H1 (cell line): Measurements from ENCODE around the gene NR3C2. TPM values are rescaled to one million over a fixed set of nuclear protein-coding genes. Genes with fewer than 3 reads are reported as not detected.

ENCODE experiments used
- CTCF ChIA-PET: fragments of 300-600 bp; sonication (Branson Sonifier 250); formaldehyde crosslinking; loops from one replicate; lab custom pipeline; 2021; ENCODE audit not compliant: partially characterized antibody; lab: Charles Lee
- POLR2A ChIA-PET: fragments of 300-600 bp; sonication (Branson Sonifier 250); formaldehyde crosslinking; loops from one replicate; lab custom pipeline; 2021; ENCODE audit warnings: inconsistent platforms; ENCODE audit not compliant: partially characterized antibody; lab: Charles Lee
- DNase-seq, 2 experiments: peaks; one replicate each; pipeline versions ENCODE4 v3.0.0 to v3.0.0-alpha.2; 2010 to 2022; ENCODE audit warnings: low spot score in 2 of 2, low read depth in 1 of 2, mixed read lengths in 1 of 2
- FAIRE-seq: peaks from 2 replicates; lab custom pipeline; 2011; peaks lifted over from hg19 to GRCh38; lab: Jason Lieb, UNC
- H2AFZ ChIP-seq: 2 replicates; pipeline ENCODE4 v1.8.1; 2012; ENCODE audit warnings: low read length, inconsistent platforms
- H2AK5ac ChIP-seq: 2 replicates; pipeline ENCODE4 v1.6.1; 2013; ENCODE audit warnings: low read depth, low read length
- H2BK120ac ChIP-seq: replicated peaks from 2 replicates; pipeline ENCODE3; 2013; ENCODE audit warnings: low read depth, low read length, inconsistent platforms
- H2BK12ac ChIP-seq: 2 replicates; pipeline ENCODE4 v1.6.1; 2013; ENCODE audit warnings: low read depth, low read length
- H2BK15ac ChIP-seq: 2 replicates; pipeline ENCODE4 v1.6.1; 2013; ENCODE audit warnings: low read length
- H2BK20ac ChIP-seq: 2 replicates; pipeline ENCODE4 v1.6.1; 2013; ENCODE audit warnings: low read length
- H2BK5ac ChIP-seq: 2 replicates; pipeline ENCODE4 v1.6.1; 2013; ENCODE audit warnings: low read depth, low read length
- H3K14ac ChIP-seq: 2 replicates; pipeline ENCODE4 v1.6.1; 2013; ENCODE audit warnings: inconsistent platforms; ENCODE audit not compliant: insufficient read length
- H3K18ac ChIP-seq: 2 replicates; pipeline ENCODE4 v1.6.1; 2013; ENCODE audit warnings: low read length; ENCODE audit errors: extremely low read depth
- H3K23ac ChIP-seq: 2 replicates; pipeline ENCODE4 v1.6.1; 2013; ENCODE audit warnings: inconsistent platforms; ENCODE audit not compliant: insufficient read length
- H3K23me2 ChIP-seq: 2 replicates; pipeline ENCODE4 v1.6.1; 2013; ENCODE audit warnings: low read depth, low read length
- H3K27ac ChIP-seq: 2 replicates; pipeline ENCODE4 v1.6.1; 2011; ENCODE audit warnings: low read depth, low read length, inconsistent platforms
- H3K27me3 ChIP-seq, 4 experiments: replicated peaks in 1 of 4; 1 replicate in 1 of 4; 2 replicates in 3 of 4; pipeline versions ENCODE4 v1.6.1 to v1.8.1; 2011 to 2013; ENCODE audit warnings: low read length in 3 of 4, mild to moderate bottlenecking in 3 of 4, inconsistent platforms in 2 of 4, mixed read lengths in 2 of 4, moderate library complexity in 1 of 4; ENCODE audit not compliant: control insufficient read depth in 3 of 4, insufficient read depth in 3 of 4; ENCODE audit errors: extremely low read depth in 1 of 4
- H3K36me3 ChIP-seq, 4 experiments: 2 replicates each; pipeline versions ENCODE4 v1.6.1 to v1.8.1; 2011 to 2013; ENCODE audit warnings: mild to moderate bottlenecking in 4 of 4, low read length in 3 of 4, moderate library complexity in 2 of 4, control low read depth in 1 of 4, inconsistent platforms in 1 of 4; ENCODE audit not compliant: insufficient read depth in 4 of 4, control insufficient read depth in 2 of 4
- H3K4ac ChIP-seq: replicated peaks from 2 replicates; pipeline ENCODE3; 2013; ENCODE audit warnings: low read length, low read depth, mixed read lengths, inconsistent platforms; ENCODE audit not compliant: insufficient read length
- H3K4me1 ChIP-seq, 4 experiments: replicated peaks in 1 of 4; 1 replicate in 1 of 4; 2 replicates in 3 of 4; pipeline versions ENCODE4 v1.6.1 to v1.8.1; 2011 to 2013; ENCODE audit warnings: low read length in 3 of 4, inconsistent platforms in 2 of 4, mixed read lengths in 1 of 4; ENCODE audit not compliant: insufficient read depth in 4 of 4, control insufficient read depth in 3 of 4
- H3K4me2 ChIP-seq, 2 experiments: 2 replicates each; pipeline versions ENCODE4 v1.6.1 to v1.8.1; 2011 to 2013; ENCODE audit warnings: low read depth in 2 of 2, low read length in 2 of 2, control low read depth in 1 of 2, inconsistent platforms in 1 of 2, mild to moderate bottlenecking in 1 of 2; ENCODE audit not compliant: insufficient read depth in 1 of 2
- H3K4me3 ChIP-seq, 4 experiments: fragments of 200-600, 300-600 bp in 1 of 4; sonication (generic), shearing (Covaris generic), sonication (Bioruptor Twin) in 1 of 4; 2 replicates each; pipeline versions ENCODE4 v1.5.1 to v1.8.1; 2011 to 2016; ENCODE audit warnings: low read length in 4 of 4, low read depth in 3 of 4, control low read depth in 2 of 4, inconsistent platforms in 2 of 4, mild to moderate bottlenecking in 2 of 4, mixed read lengths in 1 of 4, moderate library complexity in 1 of 4; ENCODE audit not compliant: insufficient read depth in 2 of 4; ENCODE audit errors: extremely low read depth in 1 of 4
- H3K56ac ChIP-seq: replicated peaks from 2 replicates; pipeline ENCODE3; 2013; ENCODE audit warnings: low read depth, mild to moderate bottlenecking, mixed read lengths, low read length, inconsistent platforms; ENCODE audit not compliant: insufficient read length
- H3K79me1 ChIP-seq: 2 replicates; pipeline ENCODE4 v1.6.1; 2013; ENCODE audit warnings: low read depth, low read length, control low read depth
- H3K79me2 ChIP-seq, 2 experiments: 2 replicates each; pipeline versions ENCODE4 v1.6.1 to v1.8.1; 2012 to 2013; ENCODE audit warnings: low read length in 2 of 2, mild to moderate bottlenecking in 2 of 2, inconsistent platforms in 1 of 2; ENCODE audit not compliant: insufficient read depth in 2 of 2, control insufficient read depth in 1 of 2
- H3K9ac ChIP-seq, 4 experiments: replicated peaks in 1 of 4; 1 replicate in 1 of 4; 2 replicates in 3 of 4; pipeline versions ENCODE4 v1.6.1 to v1.8.1; 2011 to 2013; ENCODE audit warnings: low read depth in 3 of 4, low read length in 3 of 4, control low read depth in 2 of 4, mild to moderate bottlenecking in 2 of 4, moderate library complexity in 2 of 4, inconsistent platforms in 1 of 4; ENCODE audit errors: extremely low read depth in 1 of 4
- H3K9me3 ChIP-seq, 2 experiments: 2 replicates each; pipeline versions ENCODE4 v1.6.1 to v1.8.1; 2012 to 2013; ENCODE audit warnings: mild to moderate bottlenecking in 2 of 2, moderate library complexity in 2 of 2, control low read depth in 1 of 2, inconsistent platforms in 1 of 2, low read depth in 1 of 2, low read length in 1 of 2, mixed read lengths in 1 of 2; ENCODE audit not compliant: insufficient read depth in 2 of 2
- H4K20me1 ChIP-seq, 2 experiments: replicated peaks in 1 of 2; 2 replicates each; pipeline versions ENCODE3 to v1.8.1; 2011 to 2013; ENCODE audit warnings: inconsistent platforms in 2 of 2, low read length in 2 of 2, mild to moderate bottlenecking in 1 of 2; ENCODE audit not compliant: insufficient read depth in 2 of 2, control insufficient read depth in 1 of 2
- H4K5ac ChIP-seq: 2 replicates; pipeline ENCODE4 v1.6.1; 2013; ENCODE audit warnings: low read length, low read depth, mixed read lengths, inconsistent platforms; ENCODE audit not compliant: insufficient read length
- H4K8ac ChIP-seq: 2 replicates; pipeline ENCODE4 v1.8.0; 2013; ENCODE audit warnings: mild to moderate bottlenecking, moderate library complexity, low read length, inconsistent platforms; ENCODE audit not compliant: insufficient read depth; ENCODE audit errors: extremely low read depth
- H4K91ac ChIP-seq: replicated peaks from 2 replicates; pipeline ENCODE3; 2013; ENCODE audit warnings: low read length, mixed read lengths, inconsistent platforms; ENCODE audit not compliant: insufficient read length
- ATF2 ChIP-seq: IDR thresholded peaks from 2 replicates; pipeline ENCODE4 v1.6.1; 2012; ENCODE audit warnings: low read length, inconsistent platforms
- CBX5 ChIP-seq: fragments of 300-800, 300-1000 bp; sonication (generic); IDR thresholded peaks from 2 replicates; pipeline ENCODE4 v1.7.1; 2016; ENCODE audit warnings: antibody characterized with exemption, low read length, low read depth
- GTF2F1 ChIP-seq: IDR thresholded peaks from 2 replicates; pipeline ENCODE4 v1.6.1; 2012; ENCODE audit warnings: low read depth, low read length, improper control_type of control experiment, borderline replicate concordance
- JUND ChIP-seq: IDR thresholded peaks from 2 replicates; pipeline ENCODE4 v1.6.1; 2011; ENCODE audit warnings: mild to moderate bottlenecking, improper control_type of control experiment, low read length
- MAFK ChIP-seq: IDR thresholded peaks from 2 replicates; pipeline ENCODE4 v1.6.1; 2012; ENCODE audit warnings: low read depth, mild to moderate bottlenecking, improper control_type of control experiment, low read length
- RXRA ChIP-seq: IDR thresholded peaks from 2 replicates; pipeline ENCODE4 v1.6.1; 2011; ENCODE audit warnings: low read depth, mild to moderate bottlenecking, low read length, moderate library complexity; ENCODE audit not compliant: insufficient read depth
- TAF1 ChIP-seq: IDR thresholded peaks from 2 replicates; pipeline ENCODE4 v1.6.1; 2011; ENCODE audit warnings: mild to moderate bottlenecking, low read depth, low read length
- TEAD4 ChIP-seq: IDR thresholded peaks from 2 replicates; pipeline ENCODE4 v1.6.1; 2012; ENCODE audit warnings: low read depth, low read length, inconsistent platforms, mixed read lengths
- WGBS, 2 experiments: shearing (Covaris generic) in 1 of 2; methylation state at CpG; one replicate each; pipeline versions ENCODE4 v1.1.6 to v1.1.7; 2013 to 2015; ENCODE audit warnings: low lambda C conversion rate in 2 of 2, mixed read lengths in 2 of 2, inconsistent platforms in 1 of 2, low coverage in 1 of 2, missing lambda C conversion rate in 1 of 2; ENCODE audit not compliant: insufficient replicate concordance in 2 of 2, insufficient coverage in 1 of 2, insufficient read length in 1 of 2; ENCODE audit errors: extremely low coverage in 1 of 2, missing lambda C conversion rate in 1 of 2; 5-methylcytosine and 5-hydroxymethylcytosine counted together
- polyA plus RNA-seq, 7 experiments: library from polyadenylated mRNA; depleted of rRNA in 3 of 7; stranded (reverse) in 5 of 7; unstranded in 2 of 7; fragments of >200 nt in 5 of 7; fragments of 200-250 nt in 2 of 7; gene quantifications; 1 replicate in 5 of 7; 2 replicates in 1 of 7; 4 replicates in 1 of 7; pipeline versions ENCODE4 v1.2.1 to v1.2.3, GENCODE V29; 2011 to 2013; ENCODE audit warnings: missing spikeins in 2 of 7, mixed read lengths in 2 of 7
- total RNA-seq: library from RNA; stranded (reverse); fragmentation: NEBNext Ultra II Directional; extraction: Animal tissue kit (Norgen Biotek cat#: 25700); gene quantifications from 2 replicates; pipeline ENCODE4 v1.2.1, GENCODE V29; 2021

NR3C2 gene
- total and polyA plus RNA-seq, 2 of the 8 experiments (the other 6 are each of a cell fraction or from before 2014, with no cell fraction given), result 0.80 to 3.9 TPM

GRCh38 chr4:148254621-148255343, 187.4 kb downstream of the NR3C2 start:
- H2AK5ac ChIP-seq, result no peak overlapping the region
- no peak for FAIRE-seq
- no peak overlapping the region for H3K4me2 ChIP-seq
- H3K27ac ChIP-seq, result no peak overlapping the region
- H2BK120ac ChIP-seq, result no peak overlapping the region
- no peak overlapping the region for H3K23ac ChIP-seq
- no peak overlapping the region for H2BK12ac ChIP-seq
- no peaks in the 10 kb centered on the region for H4K20me1 ChIP-seq
- no peak for DNase-seq
- H3K9ac ChIP-seq, result no peak overlapping the region
- no peak overlapping the region for H4K91ac ChIP-seq
- H2BK15ac ChIP-seq, result no peak overlapping the region
- no peaks in the 10 kb centered on the region for H3K79me1 ChIP-seq
- no peak overlapping the region for H2AFZ ChIP-seq
- no peak overlapping the region for H3K4ac ChIP-seq
- no peak overlapping the region for H3K4me3 ChIP-seq
- peaks cover 0 to 2% (median 0%) of the 10 kb centered on the region in 4 experiments; a peak in 1 of 7 replicates for H3K27me3 ChIP-seq
- H3K23me2 ChIP-seq, result no peaks in the 10 kb centered on the region
- no peak overlapping the region for H2BK20ac ChIP-seq
- no peak overlapping the region for H3K14ac ChIP-seq
- CTCF ChIA-PET, result interaction anchor here (1.3 kb wide), 1 partner anchor 196 kb away, joined by 3 read pairs; no protein-coding TSS in a partner anchor
- no peak overlapping the region for H2BK5ac ChIP-seq
- H3K9me3 ChIP-seq, result no peaks in the 10 kb centered on the region
- H3K18ac ChIP-seq, result no peak overlapping the region
- no peak overlapping the region for H3K56ac ChIP-seq
- H3K79me2 ChIP-seq, result no peaks in the 10 kb centered on the region
- no peaks in the 10 kb centered on the region for H3K4me1 ChIP-seq
- POLR2A ChIA-PET, result no interaction called here
- no peaks in the 10 kb centered on the region for H3K36me3 ChIP-seq
- TF ChIP-seq RXRA (no peak), ATF2 (no peak), TEAD4 (no peak), CBX5 (no peak), TAF1 (no peak), GTF2F1 (no peak), MAFK (no peak), JUND (no peak)
- TF ChIP-seq, all 59 proteins: peak for 0
- no peak overlapping the region for H4K5ac ChIP-seq
- no peak overlapping the region for H4K8ac ChIP-seq
- 100% methylated on average over 1 of the region's 1 CpG; no CpG with 5 or more reads in 1 of the 2 experiments for WGBS, 2 experiments
